Right renal cortex interstitium (tissue), 3 donors: ENCODE data around the gene CRELD1. TPM values are rescaled to one million over a fixed set of nuclear protein-coding genes. Genes with fewer than 3 reads are reported as not detected.
"Not testable (repeated sequence)": the region's sequence is repeated elsewhere in the genome, so short reads cannot be mapped to it uniquely, and the experiment has no call there.

Experiments
- DNase-seq, 3 donors: peaks; one replicate each; pipeline ENCODE4 v3.0.0-alpha.2; 2013; ENCODE audit warnings: low read depth in 3 of 3, low spot score in 2 of 3
- polyA plus RNA-seq, 3 donors: library from polyadenylated mRNA; unstranded; fragments of 120-200 nt; gene quantifications; one replicate each; pipeline ENCODE4 v1.2.1, GENCODE V29; 2013; ENCODE audit not compliant: insufficient read length in 3 of 3

Gene CRELD1, protein sequence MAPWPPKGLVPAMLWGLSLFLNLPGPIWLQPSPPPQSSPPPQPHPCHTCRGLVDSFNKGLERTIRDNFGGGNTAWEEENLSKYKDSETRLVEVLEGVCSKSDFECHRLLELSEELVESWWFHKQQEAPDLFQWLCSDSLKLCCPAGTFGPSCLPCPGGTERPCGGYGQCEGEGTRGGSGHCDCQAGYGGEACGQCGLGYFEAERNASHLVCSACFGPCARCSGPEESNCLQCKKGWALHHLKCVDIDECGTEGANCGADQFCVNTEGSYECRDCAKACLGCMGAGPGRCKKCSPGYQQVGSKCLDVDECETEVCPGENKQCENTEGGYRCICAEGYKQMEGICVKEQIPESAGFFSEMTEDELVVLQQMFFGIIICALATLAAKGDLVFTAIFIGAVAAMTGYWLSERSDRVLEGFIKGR
- polyA plus RNA-seq = 10 to 100 TPM; 50.1 to 52.4 (median 52.1) TPM

DNA sequence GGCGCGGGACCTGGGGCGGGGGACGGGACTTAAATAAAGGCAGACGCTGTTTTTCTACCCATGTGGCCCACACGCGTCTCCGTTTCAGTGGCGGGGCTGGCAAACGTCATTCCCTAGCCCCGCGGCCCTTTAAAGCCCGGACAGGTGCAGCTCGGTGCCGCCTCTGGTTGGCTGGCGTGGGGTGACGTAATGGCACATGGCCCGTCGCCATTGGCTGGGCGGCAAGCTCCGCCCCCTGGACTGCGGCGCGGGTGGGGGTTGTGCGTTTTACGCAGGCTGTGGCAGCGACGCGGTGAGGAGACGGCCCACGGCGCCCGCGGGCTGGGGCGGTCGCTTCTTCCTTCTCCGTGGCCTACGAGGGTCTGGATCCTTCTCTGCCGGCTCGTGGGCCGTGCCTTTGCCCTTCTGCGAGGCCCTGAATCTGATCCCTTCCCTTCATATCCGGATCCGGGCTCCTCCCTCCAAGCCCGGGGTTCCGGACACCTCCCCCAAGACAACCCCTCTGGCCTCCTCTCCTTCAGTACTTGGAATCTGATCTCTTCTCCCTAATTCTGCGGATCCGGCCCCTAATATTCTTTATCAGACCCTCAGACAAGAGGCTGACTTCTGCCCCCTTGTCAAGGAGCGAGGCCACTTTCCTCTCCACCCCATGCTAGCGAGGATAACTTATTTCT is at the start of gene CRELD1:
CRELD1 (plus strand) TSS at position 274 of the 674 bp plus-strand sequence. CDS start 605 bp downstream, outside the sequence.
- DNase-seq = peak in 1 of 3 donors; percentile 87

DNA sequence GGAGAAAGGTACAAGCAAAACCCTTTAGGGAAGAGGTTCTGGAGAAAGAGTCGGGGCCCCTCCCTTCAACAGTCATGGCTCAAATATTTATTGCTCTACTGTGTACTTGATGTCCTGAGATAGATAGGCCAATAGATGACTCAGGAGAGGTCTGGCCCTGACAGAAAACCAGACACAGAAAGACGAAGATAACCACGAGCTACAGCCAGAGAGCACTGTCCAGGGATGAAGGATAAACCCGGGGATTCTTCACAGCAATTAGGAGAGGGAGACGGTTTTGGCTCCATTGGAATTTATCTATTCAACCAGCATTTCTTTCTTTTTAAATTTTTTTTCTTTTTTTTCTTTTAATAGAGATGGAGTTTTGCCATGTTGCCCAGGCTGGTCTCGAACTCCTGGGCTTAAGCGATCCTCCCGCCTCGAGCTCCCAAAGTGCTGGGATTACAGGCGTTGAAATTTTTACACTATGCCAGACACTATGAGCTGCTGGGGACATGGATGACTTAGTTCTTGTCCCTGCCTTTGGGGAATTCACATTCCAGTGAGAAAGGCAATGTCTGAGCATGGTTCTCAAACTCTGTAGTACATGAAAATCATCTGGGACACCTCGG is 49.0 kb upstream of the CRELD1 start:
- DNase-seq = no peak

DNA sequence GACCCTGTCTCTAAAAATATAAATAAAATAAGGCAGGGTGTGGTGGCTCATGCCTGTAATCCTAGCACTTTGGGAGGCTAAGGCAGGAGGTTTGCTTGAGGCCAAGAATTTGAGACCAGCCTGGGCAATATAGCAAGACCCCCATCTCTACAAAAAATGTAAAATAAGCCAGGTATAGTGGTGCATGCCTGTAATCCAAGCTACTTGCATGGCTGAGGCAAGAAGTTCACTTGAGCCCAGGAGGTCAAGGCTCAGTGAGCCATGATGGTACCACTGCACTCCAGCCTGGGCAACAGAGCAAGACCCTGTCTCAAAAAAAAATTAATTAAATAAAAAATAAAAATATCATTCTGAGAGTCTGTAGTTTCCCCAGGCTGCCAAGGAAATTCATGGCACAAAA is 47.3 kb upstream of the CRELD1 start:
- no peak for DNase-seq

DNA sequence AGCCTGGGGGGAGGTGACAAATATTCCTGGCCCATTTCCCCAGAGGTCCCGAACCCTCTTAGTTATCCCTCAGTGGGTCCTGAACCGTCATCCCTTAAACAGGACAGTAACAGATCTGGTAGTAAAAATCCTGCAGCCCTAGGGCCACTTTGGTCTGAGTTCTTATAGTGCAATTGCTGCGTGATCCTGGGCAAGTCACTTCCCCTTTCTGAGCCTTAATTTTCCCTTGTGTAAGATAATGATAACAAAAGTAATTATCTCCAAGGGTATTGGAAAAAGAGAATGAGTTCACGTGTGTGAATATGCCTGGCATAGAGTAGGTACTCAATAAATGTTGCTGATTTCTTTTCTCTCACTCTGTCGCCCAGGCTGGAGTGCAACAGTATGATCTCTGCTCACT is 46.2 kb upstream of the CRELD1 start:
- DNase-seq = no peak

DNA sequence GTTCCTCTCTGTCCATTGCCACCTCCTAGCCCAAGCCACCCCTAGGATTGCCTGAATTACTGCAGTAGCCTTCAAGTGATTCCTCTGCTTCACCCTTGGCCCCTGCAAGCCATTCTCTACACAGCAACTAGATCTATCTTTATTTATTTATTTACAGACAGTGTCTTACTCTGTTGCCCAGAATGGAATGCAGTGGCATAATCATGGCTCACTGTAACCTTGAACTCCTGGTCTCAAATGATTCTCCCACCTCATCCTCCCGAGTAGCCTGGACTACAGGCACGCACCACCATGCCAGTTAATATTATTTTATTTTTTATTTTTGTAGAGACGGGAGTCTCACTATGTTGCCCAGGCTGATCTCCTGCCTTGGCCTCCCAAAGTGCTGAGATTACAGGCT is 45.1 kb upstream of the CRELD1 start:
- DNase-seq = no peak

DNA sequence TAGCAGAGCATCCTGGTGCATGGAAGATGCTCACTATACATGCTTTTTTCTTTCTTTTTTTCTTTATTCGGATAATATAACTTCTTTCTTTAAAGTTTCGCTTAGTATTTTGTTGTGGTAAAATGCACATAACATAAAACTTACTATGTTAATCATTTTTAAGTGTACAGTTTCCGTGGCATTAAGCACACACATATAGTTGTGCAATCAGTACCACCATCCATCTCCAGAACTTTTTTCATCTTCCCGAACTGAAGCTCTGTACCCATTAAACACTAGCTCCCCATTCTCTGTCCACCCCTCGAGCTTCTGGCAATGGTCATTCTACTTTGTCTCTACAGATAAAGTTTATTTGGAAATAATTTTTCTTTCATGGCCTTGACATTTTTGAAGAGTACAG is 44.2 kb upstream of the CRELD1 start:
- DNase-seq = no peak

DNA sequence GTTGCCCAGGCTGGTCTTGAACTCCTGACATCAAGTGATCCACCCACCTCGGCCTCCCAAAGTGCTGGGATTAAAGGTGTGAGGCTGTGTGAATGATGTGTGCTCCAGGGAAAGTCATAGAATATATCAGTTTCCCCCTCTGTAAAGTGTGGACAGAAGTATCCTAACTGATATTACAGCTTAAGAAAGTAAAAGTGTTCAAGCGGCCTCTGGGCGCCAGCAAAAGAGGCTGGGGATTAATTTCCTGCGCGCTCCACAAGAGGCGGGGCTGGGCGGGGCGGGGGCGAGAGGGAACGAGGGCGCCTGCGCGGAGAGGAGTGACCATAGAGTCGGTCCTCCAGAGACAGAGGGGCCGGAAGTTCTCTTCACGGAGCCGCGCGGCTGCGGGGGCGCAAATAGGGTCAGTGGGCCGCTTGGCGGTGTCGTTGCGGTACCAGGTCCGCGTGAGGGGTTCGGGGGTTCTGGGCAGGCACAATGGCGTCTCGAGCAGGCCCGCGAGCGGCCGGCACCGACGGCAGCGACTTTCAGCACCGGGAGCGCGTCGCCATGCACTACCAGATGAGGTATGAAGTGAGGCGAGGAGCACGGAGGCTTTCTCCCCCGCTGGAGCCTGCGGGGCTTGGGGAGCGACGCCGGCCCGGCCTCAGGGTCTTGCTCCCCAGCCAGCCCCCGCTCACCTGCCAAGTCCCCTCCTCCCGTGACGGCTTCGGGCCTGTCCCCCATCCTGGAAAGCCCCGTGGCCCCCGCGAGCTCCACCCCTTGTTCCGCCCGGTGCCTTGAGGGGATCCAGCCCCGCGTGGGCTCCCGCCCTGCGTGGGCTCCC is 43.2 kb upstream of the CRELD1 start, which contains the start of gene JAGN1:
JAGN1 (plus strand) TSS at position 362 of the 823 bp plus-strand sequence; CDS start at position 475, 113 bp downstream.
- DNase-seq = peak; percentile 76 to 84 (median 81)

DNA sequence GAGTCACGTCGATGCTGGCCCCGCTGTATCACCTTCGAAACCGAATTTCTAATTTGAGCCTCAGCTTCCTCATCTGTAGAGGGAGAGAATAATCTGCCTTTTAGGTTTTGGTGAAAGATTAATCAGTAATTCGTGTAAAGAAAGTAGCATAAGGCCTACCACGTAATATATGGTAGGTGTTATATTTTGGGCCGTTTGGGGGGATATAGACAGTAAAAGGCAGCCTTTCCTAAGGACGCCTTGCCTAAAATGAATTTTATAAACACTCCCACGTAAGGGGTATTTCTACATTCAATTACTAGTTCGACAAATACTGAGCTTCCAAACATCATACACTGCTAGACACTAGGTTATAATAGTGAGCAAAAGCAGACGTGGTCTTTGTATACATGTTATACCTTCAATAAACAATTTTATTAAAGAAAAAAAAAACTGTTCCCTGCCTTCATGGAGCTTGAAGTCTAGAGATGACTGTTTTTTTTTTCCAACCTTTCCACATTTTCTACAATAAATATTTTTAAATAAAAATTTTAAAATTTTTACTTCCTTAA is 42.5 kb upstream of the CRELD1 start:
- DNase-seq = no peak

DNA sequence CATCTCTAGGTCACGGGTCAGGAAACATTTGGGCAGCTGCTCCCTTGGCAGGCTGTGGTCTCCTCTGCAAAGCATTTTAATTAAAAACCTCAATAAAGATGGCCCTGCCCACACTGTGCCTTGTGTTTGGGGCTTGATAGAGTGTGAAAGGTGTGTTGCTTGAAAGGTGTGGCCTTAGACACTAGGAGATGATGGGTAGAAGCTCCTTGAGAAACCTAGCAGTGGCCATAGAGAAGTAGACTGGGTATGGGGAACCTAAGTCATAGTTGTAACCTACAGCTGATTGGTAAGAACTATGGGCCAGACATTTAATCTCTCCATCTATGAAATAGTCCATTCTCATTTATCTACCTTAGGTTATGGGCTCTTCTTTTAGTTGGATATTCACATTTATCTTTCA is 39.9 kb upstream of the CRELD1 start:
- no peak for DNase-seq

DNA sequence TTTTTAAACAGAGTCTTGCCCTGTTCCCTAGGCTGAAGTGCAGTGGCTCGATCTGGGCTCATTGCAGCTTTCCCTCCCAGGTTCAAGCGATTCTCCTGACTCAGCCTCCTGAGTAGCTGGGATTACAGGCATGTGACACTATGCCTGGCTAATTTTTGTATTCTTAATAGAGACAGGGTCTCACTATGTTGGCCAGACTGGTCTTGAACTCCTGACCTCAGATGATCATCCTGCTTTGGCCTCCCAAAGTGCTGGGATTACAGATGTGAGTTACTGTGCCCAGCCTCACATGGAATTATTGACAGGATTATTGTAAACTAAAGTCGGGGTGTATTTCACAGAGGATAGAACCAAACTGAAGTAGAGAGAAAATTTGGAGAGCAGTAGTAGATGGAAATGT is 37.9 kb upstream of the CRELD1 start:
- DNase-seq = not testable (repeated sequence)

DNA sequence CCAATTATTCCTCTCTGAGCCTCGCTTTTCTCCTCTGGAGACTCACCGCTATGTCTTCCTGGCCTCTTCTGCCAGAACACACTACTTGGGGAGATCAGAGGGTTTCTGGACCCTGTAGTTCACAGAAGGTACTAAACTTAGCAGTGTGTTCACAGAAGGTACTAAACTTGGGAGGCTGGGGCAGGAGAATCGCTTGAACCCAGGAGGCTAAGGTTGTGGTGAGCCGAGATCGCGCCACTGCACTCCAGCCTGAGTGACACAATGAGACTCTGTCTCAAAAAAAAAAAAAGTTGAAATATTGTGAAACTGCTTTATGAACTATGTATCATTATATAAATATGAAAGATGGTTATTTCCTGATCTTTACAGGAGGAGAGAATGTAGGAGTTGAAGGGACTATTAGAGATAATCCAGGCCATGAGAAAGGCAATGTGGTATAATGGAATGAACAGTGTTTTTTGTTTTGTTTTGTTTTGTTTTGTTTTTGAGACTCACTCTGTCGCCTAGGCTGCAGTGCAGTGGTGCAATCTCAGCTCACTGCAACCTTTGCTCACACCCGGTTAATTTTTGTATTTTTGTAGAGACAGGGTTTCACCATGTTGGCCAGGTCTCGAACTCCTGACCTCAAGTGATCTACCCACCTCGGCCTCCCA is 36.8 kb upstream of the CRELD1 start:
- DNase-seq = not testable (repeated sequence)

DNA sequence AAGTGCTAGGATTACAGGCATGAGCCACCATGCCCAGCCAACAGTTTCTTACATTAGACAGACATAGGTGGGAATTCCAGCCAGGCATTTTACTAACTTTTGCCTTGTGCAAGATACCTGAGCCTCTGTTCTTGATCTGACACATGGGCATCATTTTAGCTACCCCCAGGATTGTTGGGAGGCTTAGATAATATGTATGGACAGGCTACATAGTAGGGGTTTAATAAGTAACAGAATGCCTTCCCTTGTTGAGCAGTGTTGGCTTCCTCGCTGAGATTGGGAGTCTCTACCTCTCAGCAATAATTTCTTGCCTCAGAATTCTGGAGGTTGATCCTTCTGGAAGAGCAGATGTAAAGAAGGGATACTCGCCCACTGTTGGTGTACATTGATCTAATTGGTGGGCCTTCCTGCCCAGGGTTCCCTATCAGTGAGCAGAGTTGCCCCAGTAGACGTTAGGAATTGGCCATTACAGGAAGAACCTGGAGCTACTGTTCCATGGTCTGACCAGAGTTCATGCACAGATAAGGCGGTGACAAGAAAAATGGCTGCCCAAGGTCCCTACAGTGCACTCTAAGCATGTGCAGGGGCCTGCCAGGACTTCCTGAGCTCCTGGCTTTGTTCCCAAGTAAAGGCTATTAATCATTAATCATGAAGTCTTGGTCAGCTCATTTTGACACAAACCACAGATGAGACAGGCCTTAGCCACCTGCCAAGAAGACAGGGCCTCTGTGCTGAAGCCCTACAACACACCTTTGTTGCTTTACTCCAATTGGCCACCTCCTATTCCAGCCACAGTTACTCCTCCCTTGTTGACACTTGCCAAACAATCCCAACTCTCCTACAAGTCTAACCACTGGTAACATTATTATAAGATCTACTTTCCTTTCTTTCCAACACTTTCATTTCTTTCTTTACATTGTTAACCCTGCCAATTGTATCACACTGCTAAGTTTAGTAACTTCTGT is 35.9 kb upstream of the CRELD1 start:
- no peak for DNase-seq

DNA sequence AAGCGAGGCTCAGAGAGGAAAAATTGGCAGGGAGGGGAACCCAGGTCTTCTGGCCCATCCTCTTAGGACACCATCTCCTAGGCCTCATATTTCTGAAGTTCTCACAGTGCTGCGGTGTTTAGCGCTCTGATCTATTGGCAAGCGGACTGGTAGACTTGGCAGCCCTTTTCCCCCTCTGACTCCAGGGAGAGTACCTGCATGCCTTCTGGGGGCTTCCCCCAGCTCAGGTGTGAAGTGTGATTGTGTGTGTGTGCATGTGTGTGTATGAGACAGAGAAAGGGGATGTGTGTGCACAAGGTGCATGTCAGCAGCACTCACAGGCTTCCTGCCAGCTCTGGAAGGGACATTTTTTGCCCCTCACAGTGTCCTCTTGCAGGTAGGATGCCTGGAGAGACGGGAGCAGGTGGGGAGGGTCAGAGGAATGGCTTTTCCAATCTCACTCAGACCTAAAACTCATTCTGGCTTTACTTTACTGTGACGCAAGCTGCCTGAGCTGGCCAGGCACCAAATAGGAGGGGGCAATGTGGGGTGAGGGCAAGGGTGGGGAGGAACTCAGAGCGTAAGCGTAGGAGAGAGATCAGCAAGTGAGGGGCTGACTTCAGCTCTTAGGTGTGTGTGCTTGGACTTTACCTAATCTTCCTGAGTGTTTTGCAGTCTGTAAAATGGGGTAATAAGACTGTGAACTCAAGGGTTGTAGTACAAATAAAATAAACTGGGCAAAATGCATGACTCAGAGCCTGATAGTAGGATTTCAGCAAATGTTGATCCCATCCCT is 35.0 kb upstream of the CRELD1 start:
- no peak for DNase-seq

DNA sequence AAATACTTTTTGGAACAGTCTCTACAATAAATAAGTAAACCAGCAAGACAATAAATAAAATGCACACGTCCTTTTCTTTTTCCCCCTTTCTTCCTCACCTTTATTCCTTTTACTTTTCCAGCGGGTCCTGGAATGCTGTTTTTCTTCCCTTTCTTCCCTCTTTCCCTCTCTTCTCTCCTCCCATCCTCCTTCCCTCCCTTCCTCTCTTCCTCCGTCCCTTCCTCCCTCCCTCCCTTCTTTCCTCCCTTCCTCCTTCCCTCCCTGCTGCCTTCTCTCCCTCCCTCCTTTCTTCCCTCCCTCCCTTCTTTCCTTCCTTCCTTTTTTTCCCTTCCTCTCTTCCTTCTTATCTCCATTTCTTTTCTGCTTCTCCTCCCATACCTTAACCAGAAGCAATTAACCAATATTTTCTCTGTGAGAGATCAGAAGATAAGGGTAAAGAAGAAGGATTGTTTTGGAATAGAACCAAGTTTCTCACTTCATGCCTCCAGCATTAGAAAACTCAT is 34.3 kb upstream of the CRELD1 start:
- no peak for DNase-seq

DNA sequence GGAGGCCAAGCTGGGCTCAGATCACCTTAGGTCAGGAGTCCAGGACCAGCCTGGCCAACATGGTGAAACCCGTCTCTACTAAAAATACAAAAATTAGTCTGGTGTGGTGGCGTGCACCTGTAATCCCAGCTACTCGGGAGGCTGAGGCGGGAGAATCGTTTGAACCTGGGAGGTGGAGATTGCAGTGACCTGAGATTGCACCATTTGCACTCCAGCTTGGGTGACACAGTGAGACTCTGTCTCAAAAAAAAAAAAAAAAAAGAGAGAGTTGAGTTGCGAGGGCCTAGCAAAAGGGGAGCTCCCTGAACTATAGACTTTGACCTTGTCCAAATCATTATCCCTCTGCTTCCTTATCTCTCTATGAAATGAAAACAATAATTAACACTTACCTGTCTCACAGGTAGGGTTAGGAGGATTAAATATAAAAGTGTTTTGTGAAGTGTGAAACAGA is 32.6 kb upstream of the CRELD1 start:
- DNase-seq = not testable (repeated sequence)

DNA sequence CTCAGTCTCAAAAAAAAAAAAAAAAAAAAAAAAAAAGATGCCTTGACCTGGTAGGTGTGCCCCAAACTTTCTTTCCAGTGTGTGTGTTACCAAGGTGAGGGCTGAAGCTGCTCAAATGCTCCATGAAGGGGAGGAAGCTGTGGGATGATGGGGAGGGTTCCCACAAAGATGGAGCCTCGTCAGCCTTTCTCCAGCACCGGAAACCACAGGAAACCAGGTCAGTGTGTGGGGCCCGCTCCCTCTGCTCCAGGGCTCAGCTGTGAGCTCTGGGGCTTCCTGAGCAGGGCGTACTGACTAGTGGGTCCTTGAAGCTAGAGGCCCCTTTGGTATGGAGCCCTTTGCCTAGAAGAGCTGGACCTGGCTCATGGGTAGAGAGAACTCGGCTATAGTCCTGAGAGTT is 31.7 kb upstream of the CRELD1 start:
- no peak for DNase-seq

DNA sequence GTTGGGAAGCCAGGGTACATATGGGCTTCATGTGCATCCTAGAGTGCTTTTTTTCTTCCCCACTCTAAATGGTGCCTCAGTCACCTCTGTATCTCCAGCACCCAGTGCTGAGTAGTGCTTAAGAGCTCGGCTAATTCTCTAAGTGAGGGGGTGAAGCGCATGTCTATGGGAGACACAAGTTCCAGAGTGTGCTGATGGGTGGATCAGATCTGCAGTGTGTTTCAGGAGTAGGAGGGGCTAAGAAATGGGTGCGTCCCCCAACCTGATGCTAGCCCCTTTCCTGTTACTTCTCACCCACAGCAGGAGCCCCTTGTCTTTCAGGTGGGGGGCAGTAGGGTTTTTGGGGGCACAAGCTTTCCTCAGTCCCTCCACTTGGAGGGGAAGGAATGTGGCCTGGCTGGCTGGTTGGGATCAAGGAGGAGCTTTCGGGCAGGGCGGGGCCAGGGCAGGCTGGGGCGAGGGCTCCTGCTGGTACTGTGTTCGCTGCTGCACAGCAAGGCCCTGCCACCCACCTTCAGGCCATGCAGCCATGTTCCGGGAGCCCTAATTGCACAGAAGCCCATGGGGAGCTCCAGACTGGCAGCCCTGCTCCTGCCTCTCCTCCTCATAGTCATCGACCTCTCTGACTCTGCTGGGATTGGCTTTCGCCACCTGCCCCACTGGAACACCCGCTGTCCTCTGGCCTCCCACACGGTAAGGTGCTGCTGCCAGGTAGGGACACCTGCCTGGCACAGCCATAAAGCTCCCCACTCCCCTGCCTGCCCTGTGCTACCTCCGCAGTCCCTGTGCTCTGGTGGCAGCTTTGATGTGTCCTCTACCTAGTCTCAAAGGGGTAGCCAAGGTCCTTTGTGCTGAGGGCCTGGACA is 31.0 kb upstream of the CRELD1 start, which contains the start of gene IL17RE:
IL17RE (plus strand) TSS at position 477 of the 866 bp plus-strand sequence; CDS start at position 562, 85 bp downstream.
- DNase-seq = no peak
